MM.1S (cell line): ENCODE results near the gene KCNMA1.

Experiments
- EZH2 ChIP-seq: fragments of 300-600 bp; sonication (generic); optimal IDR thresholded peaks from 2 replicates; pipeline ENCODE3; 2017; ENCODE audit warnings: low read depth, mild to moderate bottlenecking, antibody characterized with exemption, low read length, mixed read lengths
- TF ChIP-seq, protein P1 (sequence below): fragments of 300-600 bp; sonication (generic); IDR thresholded peaks from 2 replicates; pipeline ENCODE4 v1.5.1; 2016; ENCODE audit warnings: antibody characterized with exemption, low read length, mixed read lengths

DNA sequence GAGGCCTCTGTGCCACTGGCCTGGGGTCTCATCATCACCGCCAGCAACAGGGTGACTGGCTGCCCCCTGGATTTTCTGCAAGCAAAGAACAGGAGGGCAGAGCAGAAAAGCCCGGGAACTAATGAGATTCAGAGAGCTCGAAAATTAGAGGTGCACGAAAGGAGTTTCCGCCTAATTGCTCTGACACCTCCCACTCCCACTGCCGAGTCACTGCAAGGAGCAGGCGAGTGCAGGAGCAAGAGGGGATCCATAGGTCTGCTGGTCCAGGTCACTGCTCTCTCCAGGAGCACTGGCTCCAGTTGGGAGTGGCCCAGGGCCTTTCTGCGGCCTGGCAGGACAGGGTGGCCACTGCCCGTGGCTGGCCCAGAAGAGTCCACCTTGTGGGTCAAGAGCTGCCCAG is 276.2 kb downstream of the KCNMA1 start:
- TF ChIP-seq, protein P1, sequence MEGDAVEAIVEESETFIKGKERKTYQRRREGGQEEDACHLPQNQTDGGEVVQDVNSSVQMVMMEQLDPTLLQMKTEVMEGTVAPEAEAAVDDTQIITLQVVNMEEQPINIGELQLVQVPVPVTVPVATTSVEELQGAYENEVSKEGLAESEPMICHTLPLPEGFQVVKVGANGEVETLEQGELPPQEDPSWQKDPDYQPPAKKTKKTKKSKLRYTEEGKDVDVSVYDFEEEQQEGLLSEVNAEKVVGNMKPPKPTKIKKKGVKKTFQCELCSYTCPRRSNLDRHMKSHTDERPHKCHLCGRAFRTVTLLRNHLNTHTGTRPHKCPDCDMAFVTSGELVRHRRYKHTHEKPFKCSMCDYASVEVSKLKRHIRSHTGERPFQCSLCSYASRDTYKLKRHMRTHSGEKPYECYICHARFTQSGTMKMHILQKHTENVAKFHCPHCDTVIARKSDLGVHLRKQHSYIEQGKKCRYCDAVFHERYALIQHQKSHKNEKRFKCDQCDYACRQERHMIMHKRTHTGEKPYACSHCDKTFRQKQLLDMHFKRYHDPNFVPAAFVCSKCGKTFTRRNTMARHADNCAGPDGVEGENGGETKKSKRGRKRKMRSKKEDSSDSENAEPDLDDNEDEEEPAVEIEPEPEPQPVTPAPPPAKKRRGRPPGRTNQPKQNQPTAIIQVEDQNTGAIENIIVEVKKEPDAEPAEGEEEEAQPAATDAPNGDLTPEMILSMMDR = no peak
- TF ChIP-seq EZH2 = no peak
